ENCODE measurements around the gene RBMS1.

DNA sequence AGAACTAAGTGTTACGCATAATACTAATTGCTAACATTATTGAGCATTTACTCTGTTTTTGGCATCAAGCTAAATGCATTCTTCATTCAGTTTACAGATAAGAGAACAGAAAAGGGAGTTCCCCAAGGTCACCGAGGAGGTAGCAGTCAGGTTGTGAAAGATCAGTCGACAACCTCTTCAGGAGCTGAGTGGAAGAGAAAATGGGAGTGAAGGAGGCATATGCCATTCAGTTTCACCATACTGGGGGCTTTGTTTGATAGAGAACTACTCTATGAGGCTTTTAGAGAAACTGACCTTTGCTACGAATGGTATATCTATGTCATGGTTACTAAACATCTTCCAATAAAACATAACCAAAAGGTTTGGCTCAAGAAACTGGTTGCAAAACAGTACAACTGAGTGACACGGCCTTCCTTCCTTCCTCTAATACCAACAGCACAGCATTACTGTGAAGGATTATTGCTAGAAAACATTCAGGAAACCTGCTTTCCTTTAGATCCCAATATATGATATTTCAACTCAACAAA is 112.1 kb downstream of the RBMS1 start:
- TF ChIP-seq, protein P1, sequence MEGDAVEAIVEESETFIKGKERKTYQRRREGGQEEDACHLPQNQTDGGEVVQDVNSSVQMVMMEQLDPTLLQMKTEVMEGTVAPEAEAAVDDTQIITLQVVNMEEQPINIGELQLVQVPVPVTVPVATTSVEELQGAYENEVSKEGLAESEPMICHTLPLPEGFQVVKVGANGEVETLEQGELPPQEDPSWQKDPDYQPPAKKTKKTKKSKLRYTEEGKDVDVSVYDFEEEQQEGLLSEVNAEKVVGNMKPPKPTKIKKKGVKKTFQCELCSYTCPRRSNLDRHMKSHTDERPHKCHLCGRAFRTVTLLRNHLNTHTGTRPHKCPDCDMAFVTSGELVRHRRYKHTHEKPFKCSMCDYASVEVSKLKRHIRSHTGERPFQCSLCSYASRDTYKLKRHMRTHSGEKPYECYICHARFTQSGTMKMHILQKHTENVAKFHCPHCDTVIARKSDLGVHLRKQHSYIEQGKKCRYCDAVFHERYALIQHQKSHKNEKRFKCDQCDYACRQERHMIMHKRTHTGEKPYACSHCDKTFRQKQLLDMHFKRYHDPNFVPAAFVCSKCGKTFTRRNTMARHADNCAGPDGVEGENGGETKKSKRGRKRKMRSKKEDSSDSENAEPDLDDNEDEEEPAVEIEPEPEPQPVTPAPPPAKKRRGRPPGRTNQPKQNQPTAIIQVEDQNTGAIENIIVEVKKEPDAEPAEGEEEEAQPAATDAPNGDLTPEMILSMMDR (IDR thresholded peaks at IDR 0.05) = no peak
- no peak for TF ChIP-seq POLR2A (IDR thresholded peaks at IDR 0.05)

All from esophagus squamous epithelium (tissue), 4 donors.